Stimulated activated CD8-positive, alpha-beta memory T cell treated with anti-CD3 and anti-CD28 coated beads, Interleukin-15, amount 100 ng/mL, for 4 hours (primary cell): ENCODE results near the gene GPC4.
"Not testable (repeated sequence)": the region's sequence is repeated elsewhere in the genome, so short reads cannot be mapped to it uniquely, and the experiment has no call there.

ENCODE experiments used
- DNase-seq, 2 donors: peaks; one replicate each; pipeline ENCODE4 v3.0.0-alpha.2; 2020; ENCODE audit warnings: low read depth in 2 of 2

GPC4 gene

DNA sequence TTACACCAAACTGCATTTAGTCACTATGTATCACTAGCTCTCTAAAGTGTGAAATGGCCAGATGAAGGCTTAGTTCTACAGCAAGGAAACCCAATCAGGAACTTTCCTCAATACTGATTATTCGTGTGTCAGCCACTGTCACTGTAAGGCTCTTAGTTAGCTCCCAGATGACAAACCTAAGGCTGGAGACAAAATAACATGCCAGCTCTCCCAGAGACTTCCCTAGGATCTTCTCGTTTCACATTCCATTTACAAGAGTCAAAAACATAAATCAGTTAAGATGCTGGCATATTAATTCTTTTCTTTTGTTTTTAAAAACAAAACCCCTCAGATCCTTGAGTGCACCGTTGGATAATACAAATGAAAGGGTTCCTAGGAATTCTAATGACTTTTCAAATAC is 109.0 kb downstream of the GPC4 start:
- no peak for DNase-seq

DNA sequence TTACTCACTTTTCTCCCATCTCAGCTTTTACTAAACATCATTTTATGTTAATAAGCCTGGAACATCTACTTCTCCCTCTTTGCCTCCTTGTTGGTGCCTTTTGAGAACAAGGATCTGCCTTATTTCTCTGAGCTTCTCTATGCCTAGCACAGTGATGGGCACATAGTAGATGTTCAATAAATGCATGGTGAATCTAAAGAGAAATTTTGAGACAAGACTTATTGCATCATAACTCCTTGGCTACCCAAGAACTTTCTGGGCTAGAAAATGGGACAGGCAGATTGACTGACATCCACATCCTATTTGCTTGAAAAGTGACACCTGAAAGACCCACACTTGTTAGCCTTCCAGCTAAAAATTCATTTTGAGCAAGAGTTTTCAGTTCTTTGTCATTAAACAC is 109.9 kb downstream of the GPC4 start:
- no peak for DNase-seq

DNA sequence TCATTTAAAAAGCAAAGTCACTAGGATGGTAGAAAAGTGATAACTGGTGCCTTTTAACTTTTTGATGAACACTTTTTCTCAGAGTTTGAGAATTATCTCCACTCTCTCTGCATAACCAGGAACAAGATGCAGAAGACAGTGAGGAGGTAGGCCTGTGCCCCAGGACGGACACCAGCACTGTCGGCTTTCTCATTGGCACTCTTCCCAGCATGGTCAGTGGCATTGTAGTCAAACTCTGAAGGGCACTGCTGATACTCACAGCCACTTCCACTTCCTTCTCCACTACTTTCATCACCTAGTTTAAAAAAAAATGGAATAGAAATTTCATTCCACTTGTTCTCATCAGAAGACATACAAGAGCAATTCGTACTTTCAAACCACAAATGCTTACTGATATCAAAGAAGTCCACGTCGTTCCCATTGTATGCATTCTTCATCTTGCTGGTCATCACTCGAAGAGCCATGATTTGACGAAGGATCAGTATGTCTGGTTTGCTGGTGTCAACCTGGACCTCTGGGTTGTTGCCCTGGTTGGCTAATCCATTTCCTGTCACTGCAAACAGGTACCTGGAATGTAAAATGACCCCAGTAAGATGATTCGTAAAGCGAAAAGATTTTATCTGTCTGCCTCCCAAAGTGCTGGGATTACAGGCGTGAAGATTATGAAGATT is 112.4 kb downstream of the GPC4 start:
- no peak for DNase-seq

DNA sequence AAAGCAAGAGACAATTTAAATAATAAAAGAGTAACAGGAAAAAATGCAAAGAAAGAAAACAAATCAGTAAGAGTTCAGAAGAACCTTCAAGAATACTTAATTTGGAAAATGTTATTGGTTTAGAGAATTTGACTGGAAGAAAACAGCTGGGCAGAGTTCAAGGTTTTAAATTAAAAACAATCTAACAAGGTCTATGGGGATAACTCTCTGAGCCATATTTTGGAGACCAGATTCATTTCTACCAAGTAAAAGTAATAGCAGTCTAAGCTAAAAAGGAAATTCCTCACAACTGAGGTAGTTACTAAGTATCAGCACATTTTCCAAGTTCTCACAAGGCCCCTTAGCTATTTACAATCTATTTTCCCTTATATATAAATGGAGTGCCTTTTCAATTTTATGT is 114.7 kb downstream of the GPC4 start:
- DNase-seq, result no peak

DNA sequence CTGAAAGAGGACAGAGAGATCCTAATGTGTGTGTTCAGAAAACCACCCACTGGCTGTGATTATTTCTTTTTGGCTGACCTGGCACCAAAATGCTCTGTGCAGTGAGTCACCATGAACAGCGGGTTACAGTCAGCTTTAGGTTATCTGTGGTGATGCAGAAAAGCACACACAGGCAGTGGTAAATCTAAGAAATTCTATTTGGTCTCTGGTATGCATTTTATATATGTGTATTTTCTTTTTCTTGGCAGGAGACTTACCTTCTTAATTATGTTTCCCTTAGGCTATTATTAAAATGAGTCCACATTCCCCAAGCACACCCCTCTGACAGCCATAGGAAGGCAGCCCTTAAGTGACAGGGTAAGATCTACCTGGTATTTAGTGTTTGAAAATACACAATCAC is 118.0 kb downstream of the GPC4 start:
- DNase-seq, result no peak

DNA sequence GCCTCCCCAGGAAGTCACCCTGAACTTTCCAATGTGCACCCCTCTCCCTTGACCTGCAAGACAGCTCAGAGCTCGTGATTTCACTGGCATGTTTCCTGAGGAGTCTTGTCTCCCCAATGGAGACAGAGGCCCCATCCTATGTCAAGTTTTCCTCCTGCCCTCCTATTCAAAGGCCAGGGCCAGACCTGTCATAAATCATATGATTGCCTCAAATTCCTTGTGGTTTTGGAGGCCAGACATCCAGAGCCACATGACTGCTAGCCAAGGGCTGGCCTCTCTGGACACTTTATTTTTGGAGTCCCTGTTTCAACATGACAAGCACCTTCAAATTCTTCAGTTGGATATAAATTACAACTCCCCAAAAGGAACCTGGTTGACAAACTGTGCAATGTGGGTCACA is 121.2 kb downstream of the GPC4 start:
- DNase-seq, result no peak

DNA sequence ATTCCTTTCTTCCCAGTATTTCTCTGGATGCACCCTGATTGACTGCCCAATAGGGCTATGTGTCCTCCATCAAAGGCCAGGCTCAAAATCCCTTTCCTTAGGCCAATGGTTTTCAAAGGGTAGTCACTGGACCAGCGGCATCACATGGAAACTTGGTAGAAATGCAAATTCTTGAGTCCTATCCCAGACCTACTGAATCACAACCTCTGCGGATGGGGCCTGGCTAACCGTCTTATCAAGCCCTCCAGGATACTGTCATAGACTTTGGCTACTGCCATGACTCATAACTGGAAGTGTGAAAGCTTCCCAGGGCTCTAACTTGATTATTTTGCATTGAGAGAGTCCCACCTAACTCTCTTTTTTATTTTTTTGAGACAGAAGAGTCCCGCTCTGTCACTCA is 125.2 kb downstream of the GPC4 start:
- DNase-seq, result no peak

DNA sequence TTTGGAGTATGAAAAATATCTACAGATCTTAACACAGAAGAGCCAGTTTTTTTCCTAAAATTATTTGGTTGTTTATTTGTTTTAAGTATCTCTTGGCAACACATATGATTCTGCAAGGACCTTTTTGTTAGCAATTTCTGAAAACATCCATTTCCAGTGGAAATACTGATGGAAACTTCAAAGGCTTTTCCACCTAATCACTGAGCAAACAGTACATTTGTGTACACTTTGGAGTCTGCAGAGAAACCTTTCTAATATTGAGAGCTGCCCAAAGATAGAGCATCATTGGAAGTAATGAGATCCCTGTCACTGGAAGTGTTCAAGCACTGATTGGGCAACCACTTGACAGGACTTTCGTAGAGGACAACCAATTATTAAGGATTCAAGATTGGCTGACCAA is 127.4 kb downstream of the GPC4 start:
- no peak for DNase-seq

DNA sequence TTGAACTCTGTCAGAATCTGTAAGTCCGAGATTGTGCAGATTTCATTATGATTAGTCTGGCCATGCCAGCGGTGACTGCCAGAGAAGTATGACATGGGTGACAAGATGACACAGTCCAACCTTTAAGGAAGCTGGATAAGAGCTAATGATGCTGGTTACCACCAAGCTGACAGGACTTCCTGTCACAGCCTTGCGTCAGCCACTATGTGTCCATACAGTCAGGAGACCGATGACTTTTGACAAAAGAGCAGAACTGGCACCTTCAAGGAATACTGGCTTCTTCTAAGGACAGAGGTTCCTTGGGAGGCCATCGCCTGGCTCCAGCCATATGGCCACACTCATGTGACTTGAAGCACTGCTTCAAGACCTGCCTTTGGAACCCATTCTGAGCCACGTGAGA is 129.9 kb downstream of the GPC4 start:
- DNase-seq, result no peak

DNA sequence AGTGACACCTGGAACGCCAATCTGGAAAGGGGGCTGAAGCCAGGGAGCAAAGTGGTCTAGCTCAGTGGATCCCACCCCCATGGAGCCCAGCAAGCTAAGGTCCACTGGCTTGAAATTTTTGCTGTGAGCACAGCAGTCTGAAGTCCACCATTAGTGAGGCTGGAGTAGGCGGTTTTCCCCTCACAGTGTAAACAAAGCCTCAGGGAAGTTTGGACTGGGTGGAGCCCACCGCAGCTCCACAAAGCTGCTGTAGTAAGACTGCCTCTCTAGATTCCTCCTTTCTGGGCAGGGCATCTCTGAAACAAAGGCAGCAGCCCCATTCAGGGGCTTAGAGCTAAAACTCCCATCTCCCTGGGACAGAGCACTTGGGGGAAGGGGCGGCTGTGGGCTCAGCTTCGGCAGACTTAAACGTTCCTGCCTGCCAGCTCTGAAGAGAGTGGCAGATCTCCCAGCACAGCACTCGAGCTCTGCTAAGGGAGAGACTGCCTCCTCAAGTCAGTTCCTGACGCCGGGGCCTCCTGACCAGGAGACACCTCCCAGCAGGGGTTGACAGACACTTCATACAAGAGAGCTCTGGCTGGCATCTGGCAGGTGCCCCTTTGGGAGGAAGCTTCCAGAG is 136.1 kb downstream of the GPC4 start:
- DNase-seq, result not testable (repeated sequence)

DNA sequence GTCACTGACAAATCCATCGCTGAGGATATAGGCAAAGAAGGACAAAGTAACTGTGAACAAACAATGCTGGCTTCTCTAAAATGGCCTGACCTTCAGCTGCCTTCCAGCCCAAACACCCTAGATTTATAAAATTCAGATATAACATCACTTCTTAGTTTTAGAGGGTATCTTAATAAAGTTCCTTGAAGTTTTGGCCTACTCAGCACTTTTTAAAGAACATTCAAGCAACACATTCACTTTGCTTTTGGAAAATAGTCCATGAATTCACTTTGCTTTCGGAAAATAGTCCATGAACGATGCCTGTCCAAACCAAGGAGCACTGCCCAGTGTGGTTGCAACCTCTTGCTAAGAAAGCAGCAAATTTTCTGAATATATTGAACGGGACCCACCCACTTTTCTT is 142.1 kb downstream of the GPC4 start:
- no peak for DNase-seq

DNA sequence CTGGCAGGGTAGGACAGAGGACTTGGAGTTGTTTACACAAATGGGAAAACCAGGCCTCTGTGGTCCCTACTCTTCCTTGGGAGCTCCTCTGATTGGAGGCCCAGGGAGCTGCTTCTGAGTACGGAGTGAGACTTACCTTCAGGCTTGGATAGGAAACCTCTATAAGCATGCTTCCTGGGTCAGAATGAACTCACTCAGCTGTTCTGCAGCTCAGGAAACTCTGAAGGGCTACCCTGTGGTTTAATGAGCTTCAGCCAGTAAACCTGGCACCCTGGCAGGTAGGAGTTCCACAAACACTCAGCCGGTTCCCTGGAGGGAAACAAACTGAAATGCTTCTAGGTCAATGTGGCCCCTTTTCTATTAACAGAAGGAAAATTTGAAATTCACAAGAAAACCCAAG is 146.1 kb downstream of the GPC4 start:
- DNase-seq, result no peak

DNA sequence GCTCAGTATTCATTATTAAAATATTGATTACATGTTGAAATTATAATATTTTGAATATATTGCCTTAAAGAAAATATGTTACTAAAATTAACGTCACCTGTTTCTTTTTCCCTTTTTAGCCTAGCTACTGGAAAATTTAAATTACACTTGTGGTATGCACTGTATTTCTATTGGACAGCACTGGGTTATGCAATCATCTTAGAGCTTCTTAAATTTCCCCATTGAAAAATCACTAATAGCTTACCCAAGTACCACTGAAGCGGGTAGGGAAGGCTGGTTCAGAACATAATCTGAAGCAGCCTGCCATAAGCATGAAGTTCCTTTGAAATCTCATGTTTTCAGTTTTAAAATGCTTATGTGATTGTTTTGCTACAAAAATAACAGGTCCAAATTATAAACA is 147.7 kb downstream of the GPC4 start:
- DNase-seq, result no peak

DNA sequence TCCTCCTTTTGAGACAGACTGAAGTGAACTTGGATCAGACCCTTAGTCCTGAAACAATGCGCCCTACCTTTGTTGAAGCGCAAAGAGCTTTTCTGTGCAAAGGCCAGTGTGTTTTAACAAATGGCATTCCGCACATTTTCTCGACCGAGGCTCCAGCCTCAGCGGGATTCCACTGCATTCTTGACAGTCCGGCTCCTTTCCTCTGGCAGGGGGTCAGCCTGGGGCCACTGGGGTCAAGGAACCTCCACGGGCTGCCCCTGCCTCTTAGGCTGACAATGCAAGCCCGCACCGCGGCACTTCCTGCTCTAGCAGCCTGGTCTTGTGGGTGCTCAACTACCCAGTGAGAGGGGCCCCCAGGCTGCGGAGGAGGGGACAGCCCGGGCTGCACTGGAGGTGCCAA is 150.0 kb downstream of the GPC4 start:
- no peak for DNase-seq

DNA sequence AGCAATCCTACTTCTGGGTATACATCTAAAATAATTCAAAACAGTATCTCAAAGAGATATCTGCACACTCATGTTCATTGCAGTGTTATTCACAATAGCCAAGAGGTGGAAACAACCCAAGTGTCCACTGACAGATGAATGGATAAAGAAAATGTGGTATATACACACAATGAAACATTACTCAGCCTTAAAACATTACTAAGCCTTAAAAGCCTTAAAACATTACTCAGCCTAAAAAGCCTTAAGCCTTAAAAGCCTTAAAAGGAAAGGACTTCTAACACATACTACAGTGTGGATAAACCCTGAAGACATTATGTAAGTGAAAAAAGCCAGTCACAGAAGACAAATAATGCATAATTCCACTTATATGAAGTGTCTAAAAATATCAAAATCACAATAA is 156.8 kb downstream of the GPC4 start:
- DNase-seq, result no peak

DNA sequence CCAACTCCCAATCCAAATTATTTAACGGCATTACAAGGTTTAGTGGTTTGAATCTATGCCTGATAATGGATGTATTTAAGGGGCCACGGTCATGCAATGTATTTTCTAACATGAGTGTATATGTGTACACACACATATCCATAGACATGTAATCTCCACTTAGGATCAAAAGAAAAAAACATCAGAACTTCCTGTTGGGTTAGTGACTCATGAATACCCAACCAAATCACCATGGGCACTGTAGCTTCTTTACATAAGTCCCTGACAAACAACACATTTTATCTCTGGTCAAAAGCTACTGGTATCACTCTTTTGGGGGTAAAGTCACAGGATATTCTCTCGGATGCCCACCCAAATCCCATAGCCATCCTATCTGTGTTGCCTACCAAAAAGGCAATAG is 160.6 kb downstream of the GPC4 start:
- DNase-seq, result no peak

DNA sequence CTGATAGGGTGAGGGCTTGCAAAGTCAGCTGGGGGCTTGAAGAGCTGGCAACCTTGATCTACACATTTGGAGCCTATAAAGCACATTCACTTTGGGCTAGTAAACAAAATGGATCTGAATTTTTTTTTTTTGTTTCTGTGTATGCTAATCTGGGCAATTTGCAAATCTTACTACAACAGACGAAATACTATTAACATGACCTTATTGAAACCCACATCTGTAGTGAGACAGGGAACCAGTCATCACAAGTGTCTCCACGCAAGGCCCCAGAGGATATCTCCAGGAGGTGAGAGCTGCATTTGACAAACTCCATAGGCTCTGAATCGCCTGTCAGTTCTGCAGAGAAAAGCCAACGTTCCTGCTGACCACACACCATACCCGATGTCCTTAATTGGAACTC is 164.1 kb downstream of the GPC4 start:
- no peak for DNase-seq

DNA sequence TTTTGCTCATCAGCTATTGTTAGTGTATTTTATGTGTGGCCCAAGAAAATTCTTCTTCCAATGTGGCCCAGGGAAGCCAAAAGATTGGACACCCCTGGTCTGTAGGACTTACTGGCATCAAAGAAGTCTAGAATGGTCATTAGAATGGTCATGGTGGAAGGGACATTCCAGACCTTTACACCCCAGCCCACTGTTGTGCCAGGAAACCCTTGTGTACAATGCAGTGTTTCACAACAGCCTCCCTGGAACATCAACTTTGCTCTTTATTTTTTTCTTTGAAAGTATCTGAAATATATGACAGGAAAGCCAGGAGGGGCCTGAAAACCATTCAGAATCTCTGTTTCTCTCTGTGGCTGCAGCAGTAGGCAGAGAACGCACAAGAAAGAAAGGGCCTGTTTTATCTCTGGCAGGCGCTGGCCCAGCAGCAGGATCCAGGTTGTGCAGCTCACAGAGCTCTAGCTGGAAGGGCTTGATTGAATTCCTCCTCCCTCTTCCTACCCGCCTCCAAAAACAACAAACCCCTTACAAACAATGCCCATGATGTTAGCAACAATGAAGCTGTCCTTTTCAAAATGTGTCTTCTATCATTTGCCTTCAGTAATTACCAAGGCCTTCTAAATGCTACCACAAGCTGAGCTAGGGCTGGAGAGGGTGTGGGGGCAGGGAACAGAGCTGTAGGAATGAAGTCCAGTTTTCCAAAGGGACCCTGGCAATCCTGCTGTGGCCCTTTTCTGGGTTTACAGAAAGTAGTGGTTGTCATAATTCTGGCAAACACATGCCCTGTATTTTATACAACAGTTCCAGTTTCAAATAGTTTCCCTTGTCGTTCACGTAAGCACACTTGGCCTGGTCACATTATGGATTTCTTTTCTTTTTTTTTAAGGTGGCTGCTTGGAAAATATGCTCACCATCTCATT is 164.8 kb downstream of the GPC4 start:
- DNase-seq, result no peak
